GM12801 (cell line): ENCODE data around the gene PNPLA8.

Experiments
- CTCF ChIP-seq: IDR thresholded peaks from one replicate; pipeline ENCODE4 v1.5.1; 2011; ENCODE audit warnings: control low read depth; ENCODE audit not compliant: insufficient read length; ENCODE audit errors: extremely low read depth

The PNPLA8 gene

DNA sequence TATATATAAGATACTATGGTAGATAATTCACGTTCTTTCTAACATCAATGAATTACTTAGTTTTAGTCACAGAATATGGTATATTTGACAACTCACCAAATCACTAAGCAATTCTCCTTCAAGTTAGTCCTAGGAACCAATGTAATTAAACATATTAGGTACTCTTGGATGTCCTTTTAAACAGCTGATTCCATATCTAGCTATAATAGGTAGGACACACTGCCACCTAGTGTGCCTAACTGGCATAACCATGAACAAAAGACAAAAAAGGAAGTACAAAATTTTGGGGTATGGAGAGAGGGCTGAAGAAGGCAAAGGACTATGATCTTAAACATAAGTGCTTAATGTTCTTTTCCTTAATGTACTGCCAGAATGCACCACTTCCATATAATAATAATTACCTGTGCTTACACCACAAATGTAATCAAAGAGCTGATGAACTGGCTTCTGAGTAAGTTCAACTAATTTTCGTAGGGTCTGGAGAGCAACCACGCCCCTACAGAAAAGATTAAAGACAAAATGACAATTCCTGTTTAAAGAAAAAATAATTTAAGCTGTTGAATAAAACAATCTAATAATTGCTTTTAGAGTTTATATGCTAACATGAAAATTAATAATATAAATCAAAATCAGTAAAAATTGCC is 28.7 kb downstream of the PNPLA8 start:
- TF ChIP-seq CTCF = no peak

GRCh38 chr7:108492742-108493141 is 33.2 kb downstream of the PNPLA8 start:
- no peak for TF ChIP-seq CTCF

- TF ChIP-seq CTCF = no peak
Measured at GRCh38 chr7:108488768-108489538, 37.0 kb downstream of the PNPLA8 start.

GRCh38 chr7:108487646-108488045 is 38.3 kb downstream of the PNPLA8 start:
- no peak for TF ChIP-seq CTCF

GRCh38 chr7:108486291-108486966 is 39.5 kb downstream of the PNPLA8 start:
- no peak for TF ChIP-seq CTCF

DNA sequence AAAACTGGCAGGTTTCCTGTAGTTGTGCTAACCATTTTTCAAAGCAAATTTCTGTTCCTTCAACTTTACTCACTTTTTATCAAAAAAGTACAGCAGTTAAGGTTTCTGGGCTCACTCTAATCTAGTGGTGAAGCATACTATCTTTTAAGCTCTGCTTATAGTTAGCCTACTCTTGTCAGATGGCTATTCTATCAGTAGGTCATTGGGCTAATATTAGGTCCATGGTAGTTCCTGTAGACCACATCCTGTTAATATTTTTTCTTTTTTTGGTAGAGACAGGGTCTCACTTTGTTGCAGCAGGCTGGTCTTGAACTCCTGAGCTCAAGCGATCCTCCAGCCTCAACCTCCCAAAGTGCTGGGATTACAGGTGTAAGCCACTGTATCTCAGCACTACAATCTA is 41.8 kb downstream of the PNPLA8 start:
- no peak for TF ChIP-seq CTCF

DNA sequence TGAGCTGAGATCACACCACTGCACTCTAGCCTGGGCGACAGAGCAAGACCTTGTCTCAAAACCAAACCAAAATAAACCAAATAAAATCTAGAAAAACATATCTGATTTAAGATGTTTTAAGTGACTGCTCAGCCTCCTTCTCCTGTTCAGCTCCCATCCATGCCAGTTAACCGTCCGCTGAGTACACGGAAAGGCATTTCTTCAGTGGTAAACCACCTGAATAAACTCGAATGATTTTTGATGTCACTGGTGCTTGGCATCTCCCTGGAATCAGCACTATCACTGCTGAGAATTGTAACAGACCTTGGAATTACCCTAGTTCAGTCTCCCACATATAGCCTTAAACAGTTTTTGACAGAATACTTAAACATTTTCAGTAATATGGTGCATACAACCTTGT is 45.6 kb downstream of the PNPLA8 start:
- TF ChIP-seq CTCF = no peak
